ENCODE data around the gene ZFAND4. TPM values are rescaled to one million over a fixed set of nuclear protein-coding genes. Genes with fewer than 3 reads are reported as not detected.

The ZFAND4 gene
- total and polyA plus RNA-seq, 3 donors from 2014 or later, result 99.5 to 197 (median 186) TPM

DNA sequence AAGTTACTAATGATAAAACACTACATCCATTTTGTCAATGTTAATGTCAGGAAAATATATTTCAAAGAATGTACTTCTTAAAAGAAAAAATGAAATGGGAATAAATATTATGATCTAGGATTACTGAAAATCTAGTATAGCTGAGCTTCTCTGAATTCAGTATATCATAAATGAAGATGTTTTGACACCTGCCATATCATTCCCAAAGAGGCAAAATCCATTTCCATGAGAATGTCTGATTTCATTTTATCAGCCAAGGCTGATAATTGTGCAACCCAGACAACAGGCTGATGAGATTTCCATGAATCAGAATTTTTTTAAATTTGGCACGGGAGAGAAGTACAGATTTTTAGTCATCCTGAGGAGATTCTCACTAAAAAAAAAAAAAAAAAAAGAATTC, 32.5 kb downstream of the ZFAND4 start:
- no peaks in the 10 kb centered on the region for H3K27me3 ChIP-seq
- H3K9me3 ChIP-seq, result no peaks in the 10 kb centered on the region
- no peak overlapping the region for H3K27ac ChIP-seq
- no peak for DNase-seq
- TF ChIP-seq POLR2A (IDR thresholded peaks at IDR 0.05), result no peak
- TF ChIP-seq, protein P1, sequence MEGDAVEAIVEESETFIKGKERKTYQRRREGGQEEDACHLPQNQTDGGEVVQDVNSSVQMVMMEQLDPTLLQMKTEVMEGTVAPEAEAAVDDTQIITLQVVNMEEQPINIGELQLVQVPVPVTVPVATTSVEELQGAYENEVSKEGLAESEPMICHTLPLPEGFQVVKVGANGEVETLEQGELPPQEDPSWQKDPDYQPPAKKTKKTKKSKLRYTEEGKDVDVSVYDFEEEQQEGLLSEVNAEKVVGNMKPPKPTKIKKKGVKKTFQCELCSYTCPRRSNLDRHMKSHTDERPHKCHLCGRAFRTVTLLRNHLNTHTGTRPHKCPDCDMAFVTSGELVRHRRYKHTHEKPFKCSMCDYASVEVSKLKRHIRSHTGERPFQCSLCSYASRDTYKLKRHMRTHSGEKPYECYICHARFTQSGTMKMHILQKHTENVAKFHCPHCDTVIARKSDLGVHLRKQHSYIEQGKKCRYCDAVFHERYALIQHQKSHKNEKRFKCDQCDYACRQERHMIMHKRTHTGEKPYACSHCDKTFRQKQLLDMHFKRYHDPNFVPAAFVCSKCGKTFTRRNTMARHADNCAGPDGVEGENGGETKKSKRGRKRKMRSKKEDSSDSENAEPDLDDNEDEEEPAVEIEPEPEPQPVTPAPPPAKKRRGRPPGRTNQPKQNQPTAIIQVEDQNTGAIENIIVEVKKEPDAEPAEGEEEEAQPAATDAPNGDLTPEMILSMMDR (IDR thresholded peaks at IDR 0.05), result no peak
- no peak overlapping the region for H3K4me3 ChIP-seq
- 83 to 97% methylated on average over 1 of the region's 1 CpG for WGBS, 2 donors
- H3K4me1 ChIP-seq, result no peaks in the 10 kb centered on the region
- H3K36me3 ChIP-seq (ENCODE audit: low read depth, missing control alignments), result no peaks in the 10 kb centered on the region
- intact Hi-C loops (cut with DNase I; ENCODE audit: low total_unique reads), result no loop called here

DNA sequence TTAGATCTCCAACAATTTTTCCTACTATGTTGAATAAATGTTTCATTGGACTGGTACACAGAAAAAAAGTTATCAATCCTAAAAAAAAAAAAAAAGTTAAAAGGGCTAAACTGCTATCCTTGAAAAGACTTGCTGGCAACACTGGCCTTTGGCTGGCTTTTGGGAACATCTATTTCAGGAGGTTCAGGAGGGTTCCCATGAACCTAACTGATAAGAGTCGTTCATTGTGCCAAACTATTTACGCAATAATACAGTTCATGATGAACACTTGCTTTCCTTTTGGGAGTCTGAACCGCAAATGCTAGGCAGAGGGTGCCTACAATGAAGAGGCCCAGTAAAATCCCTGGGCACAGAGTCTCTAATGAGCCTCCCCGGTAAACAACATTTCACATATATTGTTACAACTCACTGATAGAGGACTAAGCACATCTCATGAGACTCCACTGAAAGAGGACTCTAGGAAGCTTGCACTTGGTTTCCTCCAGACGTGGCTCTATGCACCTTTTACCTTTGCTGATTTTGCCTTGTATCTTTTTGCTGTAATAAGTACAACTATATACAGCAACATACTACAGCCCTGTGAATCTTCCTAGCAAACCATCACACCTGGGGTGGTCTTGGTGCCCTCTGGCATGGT, 45.0 kb downstream of the ZFAND4 start:
- DNase-seq, result peak; percentile 82

DNA sequence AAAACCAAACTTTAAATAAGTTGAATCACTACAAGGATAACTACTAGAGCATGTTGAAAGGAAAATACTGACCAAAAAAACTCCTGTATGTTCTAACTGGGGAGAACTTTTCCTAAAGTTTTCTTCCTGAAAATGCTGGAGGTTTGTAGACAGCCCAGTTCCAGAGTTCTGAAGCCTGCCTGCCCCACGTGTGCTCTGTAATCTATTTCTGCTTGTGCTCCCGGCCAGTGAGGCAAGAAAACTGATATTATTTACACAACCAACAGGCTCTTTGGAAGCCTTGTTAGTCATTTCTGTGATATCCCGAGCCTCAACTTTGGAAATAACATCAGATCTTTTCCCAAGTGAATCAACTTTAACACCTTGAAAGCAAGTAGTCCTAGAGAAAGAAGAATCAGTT, 46.7 kb downstream of the ZFAND4 start:
- H3K4me3 ChIP-seq, result no peak overlapping the region
- H3K36me3 ChIP-seq (ENCODE audit: low read depth, missing control alignments), result no peaks in the 10 kb centered on the region
- H3K27me3 ChIP-seq, result no peaks in the 10 kb centered on the region
- no peaks in the 10 kb centered on the region for H3K9me3 ChIP-seq
- peak overlapping the region; percentile 14 to 53 for H3K27ac ChIP-seq
- WGBS, 2 donors, result 59 to 77% methylated on average over 3 of the region's 3 CpGs
- peak; percentile 38 for DNase-seq
- no peak for TF ChIP-seq POLR2A (IDR thresholded peaks at IDR 0.05)
- TF ChIP-seq, protein P1 (IDR thresholded peaks at IDR 0.05), result no peak
- intact Hi-C loops (cut with DNase I; ENCODE audit: low total_unique reads), result no loop called here
- H3K4me1 ChIP-seq, result no peaks in the 10 kb centered on the region

More for the DNA sequence above, 45.0 kb downstream of the ZFAND4 start:
- WGBS, 2 donors, result 30 to 49% methylated on average over 5 of the region's 5 CpGs
- peak overlapping the region; percentile 47 to 53 for H3K27ac ChIP-seq
- no peak overlapping the region for H3K4me3 ChIP-seq
- no peaks in the 10 kb centered on the region for H3K9me3 ChIP-seq
- intact Hi-C loops (cut with DNase I; ENCODE audit: low total_unique reads), result no loop called here
- no peaks in the 10 kb centered on the region for H3K36me3 ChIP-seq (ENCODE audit: low read depth, missing control alignments)
- H3K27me3 ChIP-seq, result no peaks in the 10 kb centered on the region
- TF ChIP-seq POLR2A (IDR thresholded peaks at IDR 0.05), result no peak
- TF ChIP-seq, protein P1 (IDR thresholded peaks at IDR 0.05), result no peak
- no peaks in the 10 kb centered on the region for H3K4me1 ChIP-seq

DNA sequence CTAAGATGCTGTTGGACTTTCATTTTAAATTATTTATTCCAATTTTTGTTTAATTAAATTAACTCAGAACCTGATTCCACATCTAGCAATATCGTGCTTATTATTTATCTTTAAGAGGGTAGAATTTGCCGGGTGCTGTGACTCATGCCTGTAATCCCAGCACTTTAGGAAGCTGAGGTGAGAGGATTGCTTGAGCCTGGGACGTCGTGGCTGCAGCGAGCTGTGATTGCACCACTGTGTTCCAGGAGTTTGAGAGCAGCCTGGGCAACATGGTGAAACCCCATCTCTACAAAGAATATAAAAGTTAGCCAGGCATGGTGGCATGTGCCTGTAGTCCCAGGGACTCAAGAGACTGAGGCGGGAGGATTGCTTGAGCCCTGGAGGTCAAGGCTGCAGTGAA, 47.8 kb downstream of the ZFAND4 start:
- no peak for DNase-seq
- Histone ChIP-seq H3K4me1 (no peaks in the 10 kb centered on the region), H3K4me3 (no peak overlapping the region), H3K27ac (no peak overlapping the region), H3K27me3 (no peaks in the 10 kb centered on the region), H3K36me3 (ENCODE audit: low read depth, missing control alignments) (no peaks in the 10 kb centered on the region), H3K9me3 (no peaks in the 10 kb centered on the region)
- TF ChIP-seq POLR2A (IDR thresholded peaks at IDR 0.05), result no peak
- TF ChIP-seq, protein P1 (IDR thresholded peaks at IDR 0.05), result no peak
- WGBS, 2 donors, result 90 to 97% methylated on average over 6 of the region's 6 CpGs
- intact Hi-C loops (cut with DNase I; ENCODE audit: low total_unique reads), result no loop called here

DNA sequence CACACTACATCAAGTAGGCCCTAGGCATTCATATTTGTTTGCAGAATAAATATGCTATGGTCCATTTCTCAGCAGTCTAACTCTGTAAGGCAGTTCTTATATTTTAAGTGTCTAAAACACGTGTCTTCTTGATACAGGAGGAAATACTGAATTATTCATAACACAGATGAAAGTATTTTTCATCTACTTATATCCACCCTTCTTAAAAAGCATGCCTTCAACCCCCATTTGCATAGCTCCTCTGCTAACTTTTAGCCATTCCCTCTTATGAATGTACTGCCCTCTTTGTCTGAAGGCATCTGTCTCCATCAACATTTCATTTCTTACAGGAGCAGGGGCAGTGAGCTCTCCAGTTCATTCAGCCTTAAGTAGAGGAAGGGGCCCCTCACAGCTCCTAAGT, 57.7 kb downstream of the ZFAND4 start:
- H3K27me3 ChIP-seq, result no peaks in the 10 kb centered on the region
- no peak overlapping the region for H3K27ac ChIP-seq
- H3K9me3 ChIP-seq, result no peaks in the 10 kb centered on the region
- TF ChIP-seq POLR2A (IDR thresholded peaks at IDR 0.05), result no peak
- TF ChIP-seq, protein P1 (IDR thresholded peaks at IDR 0.05), result no peak
- H3K4me1 ChIP-seq, result no peaks in the 10 kb centered on the region
- no peaks in the 10 kb centered on the region for H3K36me3 ChIP-seq (ENCODE audit: low read depth, missing control alignments)
- WGBS, 2 donors, result 85 to 91% methylated on average over 1 of the region's 1 CpG
- DNase-seq, result no peak
- intact Hi-C loops (cut with DNase I; ENCODE audit: low total_unique reads), result no loop called here
- H3K4me3 ChIP-seq, result no peak overlapping the region

All from testis (tissue), 3 donors.